WTC11 (cell line): ENCODE data around the gene ERC2. TPM values are rescaled to one million over a fixed set of nuclear protein-coding genes. Genes with fewer than 3 reads are reported as not detected.
A peak's percentile ranks its signal among the peaks of the same experiment; 100 is the strongest.

Experiments
- ATAC-seq: fragments of 200-7000 bp; cut with Tn5 transposase; 2 replicates; pipeline ENCODE4 v1.10.0; 2021; ENCODE audit warnings: mild to moderate bottlenecking, moderate library complexity
- CTCF ChIA-PET: fragments of 300-600 bp; sonication (Branson Sonifier 250); formaldehyde crosslinking; loops from one replicate; lab custom pipeline; 2021; ENCODE audit warnings: antibody characterized with exemption; lab: Charles Lee
- POLR2A ChIA-PET: fragments of 350-600 bp; sonication (Branson Sonifier 250); formaldehyde crosslinking; loops from one replicate; lab custom pipeline; 2021; ENCODE audit warnings: antibody characterized with exemption; lab: Charles Lee
- DNase-seq: peaks from one replicate; pipeline ENCODE4 v3.0.0; 2021; ENCODE audit warnings: low spot score
- H3K27ac Mint-ChIP-seq: 2 replicates; pipeline ENCODE4 v1.8.0; 2021; ENCODE audit warnings: mixed read lengths
- H3K27me3 Mint-ChIP-seq: 2 replicates; pipeline ENCODE4 v1.8.0; 2021; ENCODE audit warnings: low read depth, mild to moderate bottlenecking, moderate library complexity, mixed read lengths
- H3K36me3 Mint-ChIP-seq: 2 replicates; pipeline ENCODE4 v1.8.0; 2021; ENCODE audit warnings: mixed read lengths
- H3K4me1 Mint-ChIP-seq: 2 replicates; pipeline ENCODE4 v1.8.0; 2022; ENCODE audit warnings: mixed read lengths
- H3K4me3 Mint-ChIP-seq: 2 replicates; pipeline ENCODE4 v1.8.0; 2021; ENCODE audit warnings: mild to moderate bottlenecking, moderate library complexity, mixed read lengths
- H3K9me3 Mint-ChIP-seq: 2 replicates; pipeline ENCODE4 v1.8.0; 2021; ENCODE audit warnings: mixed read lengths
- ARID4B ChIP-seq: sonication (generic); formaldehyde crosslinking; IDR thresholded peaks from 2 replicates; pipeline ENCODE4 v1.8.0; 2023; ENCODE audit warnings: missing genetic modification reagents, mild to moderate bottlenecking, borderline replicate concordance
- ATF2 ChIP-seq: sonication (generic); formaldehyde crosslinking; IDR thresholded peaks from 2 replicates; pipeline ENCODE4 v1.8.1; 2022; ENCODE audit warnings: low read depth, missing genetic modification reagents, borderline replicate concordance
- ESRRA ChIP-seq: sonication (generic); formaldehyde crosslinking; IDR thresholded peaks from 2 replicates; pipeline ENCODE4 v1.8.1; 2022; ENCODE audit warnings: mild to moderate bottlenecking, missing genetic modification reagents, borderline replicate concordance
- FOXK1 ChIP-seq: sonication (generic); formaldehyde crosslinking; IDR thresholded peaks from 2 replicates; pipeline ENCODE4 v1.8.0; 2022; ENCODE audit warnings: mild to moderate bottlenecking, moderate library complexity, missing genetic modification reagents
- FOXP4 ChIP-seq: sonication (generic); formaldehyde crosslinking; IDR thresholded peaks from 2 replicates; pipeline ENCODE4 v1.8.0; 2022; ENCODE audit warnings: mild to moderate bottlenecking, missing genetic modification reagents
- GTF2I ChIP-seq: fragments of 250-450 bp; sonication (Bioruptor Pico); conservative IDR thresholded peaks from 2 replicates; pipeline ENCODE4 v1.4.0; 2021; ENCODE audit warnings: mild to moderate bottlenecking
- MYBL2 ChIP-seq: sonication (generic); formaldehyde crosslinking; IDR thresholded peaks from 2 replicates; pipeline ENCODE4 v1.8.1; 2023; ENCODE audit warnings: mild to moderate bottlenecking, moderate library complexity, missing genetic modification reagents
- NR1H2 ChIP-seq: sonication (generic); formaldehyde crosslinking; IDR thresholded peaks from 2 replicates; pipeline ENCODE4 v1.9.0; 2021; ENCODE audit warnings: mild to moderate bottlenecking, moderate library complexity, missing genetic modification reagents
- NR2C2 ChIP-seq: sonication (generic); formaldehyde crosslinking; IDR thresholded peaks from 2 replicates; pipeline ENCODE4 v1.8.0; 2022; ENCODE audit warnings: mild to moderate bottlenecking, missing genetic modification reagents
- PRDM15 ChIP-seq: sonication (generic); formaldehyde crosslinking; IDR thresholded peaks from 2 replicates; pipeline ENCODE4 v1.8.0; 2022; ENCODE audit warnings: missing genetic modification reagents
- USF2 ChIP-seq: sonication (generic); formaldehyde crosslinking; IDR thresholded peaks from 2 replicates; pipeline ENCODE4 v1.8.1; 2023; ENCODE audit warnings: mild to moderate bottlenecking, missing genetic modification reagents, moderate library complexity
- ZNF425 ChIP-seq: fragments of 250-450 bp; sonication (Bioruptor Pico); conservative IDR thresholded peaks from 2 replicates; pipeline ENCODE4 v1.9.0; 2021; ENCODE audit warnings: mild to moderate bottlenecking
- ZNF512 ChIP-seq: sonication (generic); formaldehyde crosslinking; IDR thresholded peaks from 2 replicates; pipeline ENCODE4 v1.8.1; 2022; ENCODE audit warnings: missing genetic modification reagents, borderline replicate concordance
- total RNA-seq: library from RNA; stranded (reverse); gene quantifications from 3 replicates; pipeline ENCODE4 v1.2.3, GENCODE V29; 2021

ERC2 gene
- total RNA-seq, 1 experiment from 2014 or later = 23.5 TPM

- Mint-ChIP-seq H3K4me1 (peaks cover 23% of the 10 kb centered on the region), H3K9me3 (no peaks in the 10 kb centered on the region), H3K36me3 (no peaks in the 10 kb centered on the region), H3K27ac (no peak overlapping the region), H3K4me3 (peak overlapping the region; percentile 69), H3K27me3 (peaks cover 67% of the 10 kb centered on the region)
- DNase-seq (no peak), ATAC-seq (peak; percentile 16; the same call in 1 of the 2 replicates)
- no peak for TF ChIP-seq ATF2 (CRISPR knock-in tag)
- CTCF ChIA-PET = no interaction called here
- POLR2A ChIA-PET = no interaction called here
These were observed 994.5 kb downstream of the ERC2 start for GRCh38 chr3:55473788-55474187.

- no peak for ATAC-seq
- ChIA-PET CTCF (no interaction called here), POLR2A (no interaction called here)
- H3K4me3 Mint-ChIP-seq = no peak overlapping the region
- DNase-seq = no peak
- no peak overlapping the region for H3K27ac Mint-ChIP-seq
- no peaks in the 10 kb centered on the region for H3K9me3 Mint-ChIP-seq
- peaks cover 46% of the 10 kb centered on the region for H3K27me3 Mint-ChIP-seq
- peaks cover 28% of the 10 kb centered on the region for H3K4me1 Mint-ChIP-seq
- H3K36me3 Mint-ChIP-seq = no peaks in the 10 kb centered on the region
- TF ChIP-seq ATF2 (CRISPR knock-in tag) = no peak
- TF ChIP-seq ZNF425 (CRISPR knock-in tag) = no peak
- no peak for TF ChIP-seq PRDM15 (CRISPR knock-in tag)
- no peak for TF ChIP-seq GTF2I
- no peak for TF ChIP-seq ESRRA (CRISPR knock-in tag)
- no peak for TF ChIP-seq FOXP4 (CRISPR knock-in tag)
- TF ChIP-seq MYBL2 = no peak
- no peak for TF ChIP-seq ARID4B (CRISPR knock-in tag)
- TF ChIP-seq USF2 = no peak
- TF ChIP-seq FOXK1 (CRISPR knock-in tag) = no peak
- no peak for TF ChIP-seq NR1H2 (CRISPR knock-in tag)
- TF ChIP-seq ZNF512 (CRISPR knock-in tag) = no peak
- TF ChIP-seq NR2C2 (CRISPR knock-in tag) = no peak
These were observed 996.6 kb downstream of the ERC2 start for GRCh38 chr3:55471522-55472280.
